Progenitor cell of endocrine pancreas (in vitro differentiated cells): ENCODE results near the gene GLI2. TPM values are rescaled to one million over a fixed set of nuclear protein-coding genes. Genes with fewer than 3 reads are reported as not detected.

ENCODE experiments used
- DNase-seq: peaks from one replicate; pipeline ENCODE4 v3.0.0; 2021; ENCODE audit warnings: low spot score; ENCODE audit not compliant: unreplicated experiment
- H3K27ac Mint-ChIP-seq: 2 replicates; pipeline ENCODE4 v1.8.0; 2021; ENCODE audit warnings: mild to moderate bottlenecking, moderate library complexity, mixed read lengths
- H3K27me3 Mint-ChIP-seq: 2 replicates; pipeline ENCODE4 v1.8.0; 2021; ENCODE audit warnings: mixed read lengths
- H3K36me3 Mint-ChIP-seq: 2 replicates; pipeline ENCODE4 v1.8.0; 2022; ENCODE audit warnings: mixed read lengths; ENCODE audit not compliant: insufficient read depth
- H3K4me1 Mint-ChIP-seq: 2 replicates; pipeline ENCODE4 v1.8.0; 2021; ENCODE audit warnings: low read depth, mixed read lengths
- H3K4me3 Mint-ChIP-seq: 2 replicates; pipeline ENCODE4 v1.8.0; 2021; ENCODE audit warnings: low read depth, mild to moderate bottlenecking, moderate library complexity, mixed read lengths
- H3K9me3 Mint-ChIP-seq: 2 replicates; pipeline ENCODE4 v1.8.0; 2021; ENCODE audit warnings: low read depth, mixed read lengths
- CTCF ChIP-seq: fragments of 200-600 bp; sonication (generic); IDR thresholded peaks from one replicate; pipeline ENCODE4 v1.5.0; 2021; ENCODE audit warnings: antibody characterized with exemption, mild to moderate bottlenecking; ENCODE audit not compliant: unreplicated experiment
- total RNA-seq: library from RNA; stranded (reverse); gene quantifications from 2 replicates; pipeline ENCODE4 v1.2.1, GENCODE V29; 2021

The GLI2 gene
- total RNA-seq, 1 donor from 2014 or later, result 2.3 TPM

GRCh38 chr2:120749506-120750431, 14.1 kb downstream of the GLI2 start:
- H3K4me1 Mint-ChIP-seq, result no peaks in the 10 kb centered on the region
- no peak for TF ChIP-seq CTCF
- no peak overlapping the region for H3K4me3 Mint-ChIP-seq
- H3K9me3 Mint-ChIP-seq, result no peaks in the 10 kb centered on the region
- H3K27me3 Mint-ChIP-seq, result peaks cover 72% of the 10 kb centered on the region
- H3K36me3 Mint-ChIP-seq, result no peaks in the 10 kb centered on the region
- DNase-seq, result peak; percentile 3
- no peak overlapping the region for H3K27ac Mint-ChIP-seq

GRCh38 chr2:120750488-120751210, 15.0 kb downstream of the GLI2 start:
- no peaks in the 10 kb centered on the region for H3K4me1 Mint-ChIP-seq
- no peak overlapping the region for H3K4me3 Mint-ChIP-seq
- peak; percentile 4 for DNase-seq
- H3K9me3 Mint-ChIP-seq, result no peaks in the 10 kb centered on the region
- peaks cover 64% of the 10 kb centered on the region for H3K27me3 Mint-ChIP-seq
- TF ChIP-seq CTCF, result no peak
- no peak overlapping the region for H3K27ac Mint-ChIP-seq
- H3K36me3 Mint-ChIP-seq, result no peaks in the 10 kb centered on the region

GRCh38 chr2:120751553-120751952, 15.9 kb downstream of the GLI2 start:
- no peak for DNase-seq
- no peak for TF ChIP-seq CTCF
- H3K4me1 Mint-ChIP-seq, result no peaks in the 10 kb centered on the region
- H3K9me3 Mint-ChIP-seq, result no peaks in the 10 kb centered on the region
- no peaks in the 10 kb centered on the region for H3K36me3 Mint-ChIP-seq
- H3K27me3 Mint-ChIP-seq, result peaks cover 60% of the 10 kb centered on the region
- H3K27ac Mint-ChIP-seq, result no peak overlapping the region
- no peak overlapping the region for H3K4me3 Mint-ChIP-seq

GRCh38 chr2:120754067-120754960, 18.6 kb downstream of the GLI2 start:
- Mint-ChIP-seq H3K4me3 (no peak overlapping the region), H3K36me3 (no peaks in the 10 kb centered on the region), H3K27me3 (peaks cover 57% of the 10 kb centered on the region), H3K9me3 (no peaks in the 10 kb centered on the region), H3K4me1 (peaks cover 3% of the 10 kb centered on the region), H3K27ac (no peak overlapping the region)
- no peak for TF ChIP-seq CTCF
- no peak for DNase-seq
